ENCODE data around the gene CTNNA3.

The CTNNA3 gene

GRCh38 chr10:66180021-66180420 is 1516.0 kb downstream of the CTNNA3 start:
- DNase-seq, result no peak

GRCh38 chr10:66176772-66177171 is 1519.2 kb downstream of the CTNNA3 start:
- no peak for DNase-seq

GRCh38 chr10:66167816-66168215 is 1528.2 kb downstream of the CTNNA3 start:
- DNase-seq, result no peak

- DNase-seq, result no peak
Observed at GRCh38 chr10:66162560-66163143, 1533.3 kb downstream of the CTNNA3 start.

- DNase-seq, result no peak
Observed at GRCh38 chr10:66151346-66151745, 1544.6 kb downstream of the CTNNA3 start.

GRCh38 chr10:66148312-66148711 is 1547.7 kb downstream of the CTNNA3 start:
- DNase-seq, result no peak

- DNase-seq, result no peak
Observed at GRCh38 chr10:66144016-66144415, 1552.0 kb downstream of the CTNNA3 start.

GRCh38 chr10:66102756-66103155 is 1593.2 kb downstream of the CTNNA3 start:
- DNase-seq, result no peak

- no peak for DNase-seq
Observed at GRCh38 chr10:66098595-66099480, 1597.2 kb downstream of the CTNNA3 start.

- no peak for DNase-seq
Observed at GRCh38 chr10:66095610-66096009, 1600.4 kb downstream of the CTNNA3 start.

GRCh38 chr10:66085906-66086305 is 1610.1 kb downstream of the CTNNA3 start:
- DNase-seq, result no peak

GRCh38 chr10:66071907-66072306 is 1624.1 kb downstream of the CTNNA3 start:
- DNase-seq, result no peak

- no peak for DNase-seq
Observed at GRCh38 chr10:66058594-66058993, 1637.4 kb downstream of the CTNNA3 start.

GRCh38 chr10:66049335-66049734 is 1646.7 kb downstream of the CTNNA3 start:
- no peak for DNase-seq

GRCh38 chr10:66045859-66046258 is 1650.1 kb downstream of the CTNNA3 start:
- no peak for DNase-seq

GRCh38 chr10:66041771-66042170 is 1654.2 kb downstream of the CTNNA3 start:
- DNase-seq, result no peak

GRCh38 chr10:66038623-66039022 is 1657.4 kb downstream of the CTNNA3 start:
- no peak for DNase-seq

GRCh38 chr10:66026321-66026720 is 1669.7 kb downstream of the CTNNA3 start:
- no peak for DNase-seq

GRCh38 chr10:66025186-66025585 is 1670.8 kb downstream of the CTNNA3 start:
- DNase-seq, result no peak

- DNase-seq, result no peak
Observed at GRCh38 chr10:66021423-66021822, 1674.6 kb downstream of the CTNNA3 start.

GRCh38 chr10:66008221-66008620 is 1687.8 kb downstream of the CTNNA3 start:
- DNase-seq, result no peak

GRCh38 chr10:66006411-66006810 is 1689.6 kb downstream of the CTNNA3 start:
- DNase-seq, result no peak

- no peak for DNase-seq
Observed at GRCh38 chr10:65993451-65993850, 1702.5 kb downstream of the CTNNA3 start.

GRCh38 chr10:65968871-65969270 is 1727.1 kb downstream of the CTNNA3 start:
- no peak for DNase-seq

All from CD4-positive, alpha-beta T cell treated with Interleukin-1 beta for 1 hour (primary cell).